Stimulated activated CD8-positive, alpha-beta memory T cell treated with anti-CD3 and anti-CD28 coated beads, Interleukin-12 subunit alpha, Interleukin-12 subunit beta, amount 100 ng/mL, for 1 hour (primary cell): ENCODE results near the gene MDGA2.
"Not testable (repeated sequence)": the region's sequence is repeated elsewhere in the genome, so short reads cannot be mapped to it uniquely, and the experiment has no call there.

Source experiments
- DNase-seq: peaks from one replicate; pipeline ENCODE4 v3.0.0-alpha.2; 2020; ENCODE audit warnings: low read depth

Gene MDGA2

DNA sequence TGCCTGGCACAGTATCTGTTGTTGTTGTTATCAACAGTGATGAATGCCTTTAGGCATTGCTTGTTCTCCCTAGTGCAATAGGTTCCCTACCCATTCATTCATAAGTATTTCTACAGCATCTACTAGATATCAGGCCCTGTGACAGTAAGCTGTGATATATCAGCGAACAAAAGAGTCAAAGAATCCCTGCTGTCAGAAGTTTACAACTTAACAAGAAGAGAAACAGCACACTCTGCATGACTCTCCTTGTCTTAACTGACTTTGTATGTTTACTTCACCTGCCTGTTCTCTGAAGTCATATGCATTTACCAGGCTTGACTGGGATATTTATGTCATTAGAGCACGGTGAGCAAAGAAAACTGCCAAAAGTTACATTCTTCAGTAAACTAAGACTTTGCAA lies 571.6 kb downstream of the MDGA2 start:
- DNase-seq: no peak

DNA sequence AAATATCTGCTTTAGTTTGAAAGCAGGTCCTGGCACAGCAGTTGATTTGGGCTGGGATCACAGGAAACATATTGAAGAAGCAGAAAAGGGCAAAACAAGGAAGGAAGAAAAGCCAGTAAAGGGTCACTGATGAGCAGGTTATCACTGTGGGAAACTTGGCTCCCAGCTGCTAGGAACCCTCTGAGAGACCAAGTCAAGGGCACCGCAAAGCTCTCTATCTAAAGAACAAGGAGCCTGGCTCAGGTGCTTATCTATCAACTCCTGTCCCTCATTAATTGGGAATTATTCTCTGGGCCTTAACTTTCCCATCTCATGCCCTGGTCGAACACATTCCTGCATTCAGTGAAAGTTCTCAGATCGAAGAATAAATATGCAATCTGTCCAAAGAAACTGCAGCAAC lies 572.9 kb downstream of the MDGA2 start:
- DNase-seq: no peak

DNA sequence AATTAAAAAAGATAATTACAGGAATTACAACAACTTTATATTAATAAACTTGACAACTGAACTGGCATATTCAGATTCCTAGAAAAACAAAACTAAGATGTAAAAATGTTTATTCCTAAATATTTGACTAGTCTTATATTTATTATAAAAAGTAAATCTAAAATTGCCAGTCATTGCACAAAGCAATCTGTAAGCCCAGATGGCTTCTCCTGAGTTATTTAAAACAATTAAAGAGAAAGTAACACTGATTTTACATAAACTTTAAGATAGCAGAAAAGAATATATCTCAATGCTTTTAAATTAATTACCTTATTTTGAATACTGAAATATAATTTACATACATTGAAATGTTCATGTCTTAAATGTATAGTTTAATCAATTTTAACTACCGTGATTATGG lies 589.7 kb downstream of the MDGA2 start:
- no peak for DNase-seq

DNA sequence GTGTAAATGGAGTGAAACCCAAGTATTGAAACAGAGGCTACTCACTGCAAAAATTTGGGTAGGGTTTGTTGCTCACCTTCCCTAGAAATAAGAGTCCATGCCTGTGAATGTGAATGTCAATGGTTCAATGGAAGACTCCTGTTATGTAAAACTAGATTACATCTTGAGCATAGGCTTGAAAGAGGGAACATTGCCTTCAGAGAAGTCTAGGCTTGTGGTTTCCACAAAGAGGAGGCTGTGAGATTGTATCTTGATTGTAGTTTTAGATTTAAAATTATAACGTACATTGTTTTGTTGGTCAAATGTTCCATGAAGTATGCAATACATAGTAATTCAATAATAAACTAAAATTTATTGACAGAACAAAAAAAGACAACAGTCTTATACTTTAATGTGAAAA lies 610.1 kb downstream of the MDGA2 start:
- DNase-seq: no peak

DNA sequence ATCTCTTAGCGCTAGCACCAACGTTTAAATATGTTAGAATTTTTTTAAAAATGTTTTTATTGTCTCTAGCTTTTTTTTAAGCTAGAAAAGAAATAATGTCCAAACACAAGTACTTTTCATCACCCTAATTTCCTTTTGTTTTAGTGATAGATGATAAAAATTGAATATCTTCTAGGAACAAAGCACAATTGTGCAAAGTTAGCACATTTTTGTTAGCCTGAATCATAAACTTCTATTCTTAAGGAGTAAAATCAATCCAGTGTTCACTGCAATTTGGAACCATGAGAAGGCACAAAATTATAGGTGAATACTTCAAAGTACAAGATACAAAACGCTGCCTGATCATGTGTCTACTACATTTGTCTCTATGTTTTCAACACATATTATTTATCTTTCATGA lies 615.4 kb downstream of the MDGA2 start:
- DNase-seq: no peak

DNA sequence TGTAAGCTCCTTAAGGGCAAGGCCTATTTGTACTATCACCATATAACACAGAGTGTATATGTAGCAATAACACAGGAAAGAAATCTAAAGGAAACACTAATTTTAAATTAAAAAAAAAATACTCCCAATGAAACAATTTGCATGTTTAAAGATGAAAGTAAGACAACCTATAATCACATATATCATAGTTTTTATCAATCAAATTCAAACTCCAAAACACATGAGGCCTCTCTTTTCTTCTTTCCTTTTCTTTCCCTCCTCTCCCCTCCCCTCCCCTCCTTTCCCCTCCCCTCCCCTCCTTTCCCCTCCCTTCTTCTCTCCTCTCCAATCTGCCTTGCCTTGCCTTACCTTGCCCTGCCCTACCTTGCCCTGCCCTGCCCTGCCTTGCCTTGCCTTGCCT lies 618.0 kb downstream of the MDGA2 start:
- DNase-seq: no peak

DNA sequence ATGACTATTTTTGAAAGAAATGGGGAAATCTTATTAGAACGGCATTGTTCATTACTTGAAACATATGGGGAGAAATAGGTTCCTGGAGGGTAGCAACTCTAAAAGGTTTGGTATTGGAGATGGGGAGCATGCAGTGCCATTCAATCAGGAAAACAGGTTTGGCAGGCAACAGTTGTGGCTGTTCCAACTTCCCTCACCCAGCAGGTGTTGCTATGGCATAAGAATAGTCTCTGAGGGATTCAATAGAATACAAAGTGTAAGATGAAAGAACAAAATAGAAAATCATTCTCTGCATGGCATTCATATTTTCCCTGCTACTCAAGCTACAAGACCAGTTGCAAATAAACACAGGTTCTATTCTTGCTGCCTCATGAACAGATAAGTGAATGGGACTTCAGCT lies 630.6 kb downstream of the MDGA2 start:
- DNase-seq: no peak

DNA sequence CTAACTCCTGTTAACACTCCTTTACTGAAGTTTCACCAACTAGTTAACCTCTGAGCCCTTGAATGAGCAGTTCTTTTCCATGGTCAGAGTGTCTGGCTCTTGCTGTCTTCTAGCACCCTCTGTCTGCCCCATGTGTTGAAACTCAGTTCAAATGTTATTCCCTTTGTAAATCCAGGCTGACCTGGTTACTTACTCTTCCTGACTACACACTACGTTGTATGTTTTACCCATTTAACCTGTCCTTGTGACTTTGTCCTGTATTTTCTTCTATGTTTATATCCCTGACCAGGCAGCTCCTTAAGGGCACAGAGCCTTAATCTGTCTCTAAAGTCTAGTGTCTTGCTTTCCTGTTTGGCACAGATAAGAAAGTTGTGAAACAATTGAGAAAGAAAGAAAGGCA lies 634.9 kb downstream of the MDGA2 start:
- DNase-seq: no peak

DNA sequence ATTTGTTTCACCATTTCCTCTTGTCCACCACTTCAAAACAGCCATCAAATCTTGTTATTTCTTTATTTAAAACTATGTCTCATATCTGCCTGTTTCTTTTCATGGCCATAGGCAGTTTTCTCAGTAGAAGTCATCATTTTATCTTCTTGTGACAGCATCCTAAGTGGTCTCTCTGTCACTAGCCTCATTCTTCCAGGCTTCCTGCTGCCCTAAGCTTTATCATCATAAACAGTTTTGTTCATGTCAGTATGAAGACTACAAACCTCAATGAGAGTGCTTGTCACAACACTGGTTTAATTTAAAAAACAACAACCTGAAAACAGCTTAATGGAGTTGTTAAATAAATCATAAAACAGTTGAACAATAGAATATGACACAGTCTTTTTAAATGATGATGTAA lies 636.1 kb downstream of the MDGA2 start:
- DNase-seq: no peak

DNA sequence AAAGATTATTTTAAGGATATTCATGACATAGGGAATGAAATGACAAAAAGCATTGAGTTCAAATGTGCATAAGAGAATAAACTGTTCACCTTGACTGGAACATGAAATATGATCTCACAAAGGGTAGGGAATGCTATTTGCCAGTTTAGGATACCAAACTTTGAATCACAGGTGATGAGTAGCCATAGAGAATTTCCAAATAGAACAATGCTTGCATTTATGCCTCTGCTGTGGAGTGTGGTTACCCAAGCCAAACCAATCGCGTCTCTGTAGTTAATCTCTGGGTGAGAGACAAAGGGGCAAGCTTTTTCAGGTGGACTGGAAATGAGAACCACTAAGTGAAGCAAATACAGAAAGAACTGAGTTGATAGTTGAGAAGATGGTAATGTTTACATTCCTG lies 652.7 kb downstream of the MDGA2 start:
- DNase-seq: no peak

DNA sequence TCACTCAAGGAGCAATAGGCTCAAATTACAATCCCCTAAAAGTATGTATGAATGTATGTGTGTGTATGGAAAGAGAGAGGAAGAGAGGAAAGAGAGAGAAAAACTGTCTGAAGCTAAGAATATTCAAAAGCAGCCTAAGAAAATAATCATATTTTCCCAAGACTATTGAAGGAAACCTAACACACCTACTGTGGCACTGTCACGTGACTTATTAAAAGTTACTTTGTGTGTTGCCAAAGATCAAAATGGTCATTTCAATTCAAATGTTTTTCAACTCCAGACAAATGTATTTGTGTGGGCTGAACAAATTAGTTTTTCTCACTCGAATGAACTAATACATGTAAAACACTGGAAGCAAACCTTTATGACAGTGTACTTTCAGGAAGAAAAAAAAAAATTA lies 654.9 kb downstream of the MDGA2 start:
- DNase-seq: no peak

DNA sequence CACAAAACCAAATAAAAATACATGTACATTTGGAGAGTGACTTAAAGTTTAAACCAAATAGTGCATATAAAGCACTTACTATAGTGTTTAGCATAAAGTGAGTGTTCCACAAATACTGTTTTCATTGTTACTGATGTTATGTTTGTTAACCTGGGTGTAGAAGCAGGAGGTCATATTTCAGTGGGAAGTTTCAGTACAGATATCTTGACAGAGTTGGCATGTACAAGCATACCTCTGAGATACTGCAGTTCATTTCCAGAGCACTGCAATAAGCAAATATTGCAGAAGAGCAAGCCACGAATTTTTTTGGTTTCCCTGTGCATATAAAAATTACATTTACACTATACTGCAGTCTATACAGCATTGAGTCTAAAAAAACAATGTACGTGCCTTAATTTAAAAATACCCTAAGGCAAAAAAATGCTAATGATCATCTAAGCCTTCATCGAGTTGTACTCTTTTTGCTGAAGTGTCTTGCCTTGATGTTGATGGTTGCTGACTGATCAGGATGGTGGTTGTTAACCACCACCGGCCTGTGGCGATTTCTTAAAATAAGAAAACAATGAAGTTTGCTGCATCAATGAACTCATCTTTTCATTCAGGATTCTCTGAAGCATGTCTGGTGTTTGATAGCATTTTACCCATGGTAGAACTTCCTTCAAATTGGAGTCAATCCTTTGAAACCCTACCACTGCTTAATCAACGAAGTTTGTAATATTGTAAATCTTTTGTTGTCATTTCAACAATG lies 662.7 kb downstream of the MDGA2 start:
- DNase-seq: no peak

DNA sequence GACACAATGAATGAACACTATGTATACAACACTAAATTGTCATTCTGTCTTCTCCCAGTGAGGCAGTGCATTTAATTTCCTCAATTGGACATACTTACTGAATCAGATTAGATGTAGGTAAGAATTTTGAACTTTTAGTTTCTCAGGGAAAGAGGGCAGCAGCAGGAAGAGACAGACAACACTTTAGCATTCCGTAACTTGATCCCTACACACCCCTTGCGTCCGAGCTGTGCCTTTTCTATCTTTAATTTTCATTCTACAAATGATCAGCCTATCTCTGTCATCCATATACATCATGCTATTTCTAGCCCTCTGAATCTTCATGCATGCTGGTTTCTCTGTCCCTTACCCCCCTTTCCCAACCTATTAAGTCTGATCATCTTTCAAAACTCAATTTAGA lies 665.8 kb downstream of the MDGA2 start:
- DNase-seq: no peak

DNA sequence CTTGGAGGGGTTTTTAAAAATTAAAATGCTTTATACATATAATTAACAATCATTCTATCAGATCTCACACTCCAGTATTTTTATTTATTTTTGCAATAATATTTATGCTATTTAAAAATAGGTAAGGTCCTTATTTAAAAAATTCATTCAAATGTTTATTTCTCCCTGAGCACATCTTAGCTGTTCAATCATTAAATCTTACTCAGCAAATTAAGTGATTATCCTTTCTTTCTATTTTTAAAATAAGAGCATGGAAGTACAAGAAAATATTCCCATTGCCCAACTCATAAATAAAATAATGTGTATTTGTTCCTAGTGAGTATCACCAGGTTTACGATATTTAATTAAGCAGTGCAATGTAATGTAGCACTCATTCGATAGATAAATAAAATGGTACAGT lies 666.7 kb downstream of the MDGA2 start:
- DNase-seq: no peak

DNA sequence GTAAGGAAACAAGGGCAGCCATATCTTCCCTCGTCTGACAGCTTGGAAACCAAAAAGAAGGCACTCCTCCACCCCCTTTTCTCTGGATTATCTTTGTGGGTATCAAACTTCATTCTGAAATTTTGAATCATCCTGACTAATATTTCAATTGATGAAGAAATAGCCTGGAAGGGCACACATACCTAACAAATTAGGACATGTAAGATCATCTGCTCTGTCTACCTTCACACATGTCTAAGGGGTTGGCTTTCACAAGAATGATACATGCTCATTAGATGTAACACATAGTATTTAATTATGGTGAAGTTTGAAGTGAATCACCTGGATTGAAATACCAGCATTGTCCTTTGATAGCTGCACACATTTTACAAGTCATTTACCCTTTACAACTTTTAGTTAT lies 675.7 kb downstream of the MDGA2 start:
- no peak for DNase-seq

DNA sequence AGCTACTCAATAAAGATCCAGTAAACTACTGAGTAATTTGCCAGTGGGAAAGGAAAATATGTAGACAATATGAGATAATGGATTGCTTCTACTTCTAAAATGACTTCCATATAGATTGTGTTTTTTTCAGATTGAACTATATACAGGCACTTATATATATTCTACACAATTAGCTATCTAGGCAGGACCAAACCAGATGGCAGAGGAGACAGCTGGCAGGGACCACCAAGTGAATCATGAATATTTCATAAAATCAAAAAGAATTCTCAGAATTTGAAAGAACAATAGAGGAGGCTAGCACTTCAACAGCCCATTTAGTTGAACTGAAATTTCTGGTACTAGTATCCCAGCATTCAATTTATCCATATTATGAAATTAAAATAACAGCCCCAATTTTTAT lies 685.8 kb downstream of the MDGA2 start:
- no peak for DNase-seq

DNA sequence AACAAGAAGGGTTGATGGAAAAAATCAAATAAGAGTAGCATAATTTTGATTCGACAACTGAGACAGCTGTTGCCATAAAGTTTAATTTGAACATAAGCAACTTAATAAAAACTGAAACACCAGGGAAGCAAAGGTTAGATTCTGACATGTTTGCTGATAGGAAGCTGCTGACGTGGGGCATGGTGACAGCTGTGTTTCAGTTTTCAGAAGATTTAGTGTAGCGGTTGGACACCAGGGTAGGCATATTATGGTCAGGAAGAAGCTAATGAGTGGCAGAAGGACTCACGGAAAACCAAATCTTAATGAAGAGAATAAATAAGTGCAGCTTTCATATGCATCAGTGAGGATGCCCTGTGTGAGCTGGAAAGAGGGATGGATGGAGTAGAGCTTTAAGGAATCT lies 687.1 kb downstream of the MDGA2 start:
- no peak for DNase-seq

DNA sequence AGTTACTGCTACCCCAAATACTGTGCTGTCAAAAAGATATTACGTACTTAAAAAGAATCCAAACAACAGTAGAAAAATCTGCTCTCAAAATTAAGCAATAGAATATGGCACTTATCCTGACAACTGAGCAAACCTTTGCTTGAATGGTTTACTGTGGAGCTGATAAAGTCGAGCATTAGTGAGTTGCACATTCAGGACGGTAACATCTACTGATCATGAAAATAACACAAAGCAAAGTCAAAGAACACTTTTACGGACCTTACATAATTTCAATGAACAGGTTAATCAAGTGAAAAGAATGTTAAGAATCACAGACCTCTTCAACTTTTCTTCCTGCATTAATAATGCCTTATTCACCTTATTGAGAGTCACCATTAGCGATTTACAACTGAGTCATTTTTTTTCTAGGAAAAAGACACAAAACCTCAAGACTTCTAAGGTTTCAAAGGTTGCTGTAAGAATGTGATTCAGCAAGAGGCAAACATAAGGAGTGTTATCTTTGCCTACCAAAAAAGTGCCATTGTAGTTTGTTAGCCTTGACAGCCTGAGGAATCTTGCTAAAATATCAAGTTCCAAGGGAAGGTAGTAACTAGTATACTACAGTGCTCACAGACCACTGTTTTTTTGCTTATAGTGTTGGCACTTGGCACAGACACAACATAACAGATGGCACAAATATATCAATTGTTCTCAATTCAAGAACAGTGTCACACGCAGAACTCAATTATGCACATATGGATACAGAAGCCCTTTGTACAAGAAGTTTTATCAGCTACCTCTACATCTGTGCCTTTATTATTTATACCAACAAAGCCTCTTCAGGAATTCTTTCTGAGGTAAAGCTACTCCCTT lies 689.6 kb downstream of the MDGA2 start:
- no peak for DNase-seq

DNA sequence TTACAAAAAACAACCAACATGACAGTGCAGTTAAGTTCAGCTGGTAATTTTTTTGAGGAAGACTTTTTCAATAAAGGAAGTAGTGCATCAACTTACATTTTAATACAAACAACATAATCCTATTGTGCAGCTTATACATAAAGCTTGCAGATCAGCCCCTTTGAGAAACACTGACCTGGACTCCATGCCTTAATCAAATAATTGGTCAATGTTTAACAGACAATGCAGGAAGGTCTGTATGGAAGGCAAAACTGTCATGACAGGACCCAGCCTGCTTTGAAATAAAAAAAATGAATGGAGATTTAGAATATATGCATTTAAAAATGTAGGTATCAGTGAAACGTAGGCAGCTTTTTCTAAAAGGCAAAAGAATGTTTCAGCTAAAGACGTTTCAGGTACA lies 702.1 kb downstream of the MDGA2 start:
- DNase-seq: no peak

DNA sequence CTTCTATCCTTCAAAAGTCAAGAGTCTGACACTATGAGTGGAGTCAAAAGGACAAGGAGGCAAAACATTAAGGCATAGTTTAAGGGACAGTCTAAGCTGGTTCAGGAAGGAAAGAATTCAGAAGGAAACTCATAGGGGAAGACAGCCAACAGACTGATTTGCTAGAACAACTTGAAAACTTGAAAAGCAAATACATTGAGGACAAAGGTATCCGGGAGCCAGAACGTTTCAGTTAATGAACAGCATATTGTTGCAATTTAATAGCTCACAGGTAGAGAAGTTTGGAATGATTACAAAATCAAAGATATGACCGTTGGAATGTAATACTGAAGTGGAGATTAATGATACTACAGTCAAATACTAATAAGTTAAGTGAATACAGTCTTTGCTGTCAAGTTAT lies 711.0 kb downstream of the MDGA2 start:
- DNase-seq: no peak

DNA sequence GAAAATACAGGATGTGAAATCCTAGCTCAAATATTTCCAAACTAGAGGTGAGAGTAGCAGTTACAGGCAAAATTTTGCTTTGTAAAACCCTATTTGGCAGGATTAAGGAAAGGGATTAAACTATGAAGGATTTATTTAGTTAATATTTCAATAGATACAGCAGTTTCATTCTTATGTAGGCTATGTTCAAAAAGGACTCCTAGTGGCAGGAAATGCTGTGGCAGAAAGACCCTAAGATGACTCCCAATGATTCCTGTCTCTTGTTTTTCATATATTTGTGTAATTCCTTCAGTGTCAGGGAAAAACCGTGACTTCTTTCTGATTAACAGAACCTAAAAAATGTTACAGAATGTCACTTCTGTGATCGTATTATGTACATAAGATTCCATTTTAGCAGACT lies 724.3 kb downstream of the MDGA2 start:
- DNase-seq: no peak

DNA sequence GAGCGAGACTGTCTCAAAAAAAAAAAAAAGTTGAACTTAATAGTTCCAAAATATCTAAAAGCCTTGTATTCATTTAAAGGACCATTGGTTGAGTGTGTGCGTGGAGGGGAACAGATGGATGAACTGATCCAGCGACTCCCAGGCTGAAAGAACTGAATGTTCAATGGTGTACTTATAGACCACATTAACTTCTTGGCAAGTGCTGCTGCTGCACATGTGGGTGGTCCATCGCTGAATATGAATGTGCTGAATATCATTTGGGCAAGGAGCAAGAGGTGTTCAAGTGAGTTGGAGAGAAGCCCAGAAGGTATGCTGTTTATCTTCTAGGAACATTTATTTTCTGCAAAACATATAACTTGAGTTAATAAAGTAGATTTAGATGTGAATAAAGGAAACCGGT lies 734.8 kb downstream of the MDGA2 start:
- DNase-seq: no peak

DNA sequence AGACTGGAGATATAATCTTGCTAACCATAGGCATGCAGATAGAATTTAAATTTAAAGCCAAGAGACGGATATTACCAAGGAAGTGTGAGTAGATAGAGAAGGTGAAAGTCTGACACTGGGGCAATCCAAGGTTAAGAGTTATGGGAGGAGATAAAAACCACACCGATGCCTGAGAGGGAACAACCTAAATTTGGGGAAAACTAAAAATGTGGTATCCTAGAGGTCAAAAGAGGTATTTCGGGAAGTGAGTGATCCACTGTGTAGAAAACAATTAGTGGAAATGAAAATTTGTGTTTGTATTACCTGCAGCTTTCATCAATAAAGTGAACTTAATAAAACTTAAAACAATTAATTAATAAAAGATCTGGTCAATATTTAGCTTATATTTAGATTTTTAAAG lies 754.9 kb downstream of the MDGA2 start:
- no peak for DNase-seq

DNA sequence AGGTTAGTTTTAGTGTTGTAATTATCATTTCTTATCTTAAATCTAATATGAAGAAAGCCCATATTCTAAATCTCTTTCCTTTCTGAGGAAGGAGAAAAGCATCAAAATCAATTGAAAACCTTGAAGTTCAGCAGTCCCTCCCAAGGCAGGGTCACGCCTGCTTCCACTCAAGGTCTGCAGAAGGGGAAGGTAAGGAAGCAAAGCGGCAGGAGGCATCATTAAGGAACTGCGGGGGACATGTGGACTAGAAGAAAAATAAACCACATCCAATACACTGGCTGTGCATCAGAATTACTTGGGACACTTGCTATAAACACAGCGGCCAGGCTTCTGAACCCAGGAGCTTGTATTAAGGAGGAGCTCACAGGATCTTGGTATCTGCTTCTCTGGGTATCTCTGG lies 759.9 kb downstream of the MDGA2 start:
- DNase-seq: not testable (repeated sequence)
